H54 (cell line): ENCODE measurements around the gene PAQR5.
"Not testable (repeated sequence)": the region's sequence is repeated elsewhere in the genome, so short reads cannot be mapped to it uniquely, and the experiment has no call there.

Experiments
- DNase-seq: peaks from one replicate; pipeline ENCODE4 v3.0.0; 2011; ENCODE audit warnings: low spot score, mixed read lengths; ENCODE audit not compliant: insufficient read length
- FAIRE-seq: peaks from 3 replicates; lab custom pipeline; 2011; peaks lifted over from hg19 to GRCh38; lab: Jason Lieb, UNC
- POLR2A ChIP-seq: IDR thresholded peaks from 2 replicates; pipeline ENCODE4 v1.6.1; 2011; ENCODE audit warnings: low read depth, mild to moderate bottlenecking, low read length

Gene PAQR5

DNA sequence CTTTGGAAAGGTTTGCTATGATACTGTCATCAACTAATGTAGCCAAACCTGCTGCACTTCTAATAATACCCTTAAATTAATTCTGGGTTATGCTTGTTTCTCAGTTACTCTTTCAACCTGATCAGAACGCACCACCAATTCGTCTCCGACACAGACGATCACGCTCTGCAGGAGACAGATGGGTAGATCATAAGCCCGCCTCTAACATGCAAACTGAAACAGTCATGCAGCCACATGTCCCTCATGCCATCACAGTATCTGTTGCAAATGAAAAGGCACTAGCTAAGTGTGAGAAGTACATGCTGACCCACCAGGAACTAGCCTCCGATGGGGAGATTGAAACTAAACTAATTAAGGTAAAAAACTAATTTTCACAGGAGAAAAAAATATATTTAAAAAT lies 146.0 kb downstream of the PAQR5 start:
- FAIRE-seq, result no peak
- no peak for TF ChIP-seq POLR2A
- DNase-seq, result no peak

DNA sequence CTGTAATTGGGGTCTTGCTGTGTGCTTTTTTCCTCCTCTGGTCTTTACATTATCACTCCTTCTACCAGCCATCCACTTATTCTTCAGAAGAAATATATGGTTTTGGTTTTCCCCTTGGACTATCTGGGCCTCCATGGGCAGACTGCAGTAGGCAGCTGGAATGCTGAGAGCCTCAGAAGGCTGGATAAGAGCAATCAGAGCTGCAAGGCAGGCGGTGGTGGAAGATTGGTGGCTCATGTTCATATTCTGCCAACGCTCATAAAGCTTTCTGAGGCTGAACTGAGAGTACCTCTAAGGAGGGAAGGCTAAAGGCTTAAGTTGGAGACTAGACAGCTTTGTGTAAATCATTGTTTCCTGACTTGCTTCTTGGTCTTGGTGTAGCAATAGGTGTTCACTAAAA lies 148.2 kb downstream of the PAQR5 start:
- DNase-seq, result no peak
- no peak for FAIRE-seq
- no peak for TF ChIP-seq POLR2A

DNA sequence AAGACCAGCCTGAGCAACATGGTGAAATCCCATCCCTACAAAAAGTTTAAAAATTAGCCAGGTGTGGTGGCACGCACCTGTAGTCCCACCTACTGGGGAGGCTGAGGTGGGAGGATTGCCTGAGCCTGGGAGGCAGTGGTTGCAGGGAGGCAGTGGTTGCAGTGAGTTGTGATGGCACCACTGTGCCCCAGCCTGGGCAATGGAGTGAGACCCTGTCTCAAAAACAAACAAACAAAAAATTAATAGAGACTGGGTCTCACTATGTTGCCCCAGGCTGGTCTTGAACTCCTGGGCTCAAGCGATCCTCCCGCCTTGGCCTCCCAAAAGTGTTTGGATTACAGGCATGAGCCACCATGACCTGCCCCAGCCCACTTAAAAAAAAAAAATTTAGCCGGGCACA lies 151.5 kb downstream of the PAQR5 start:
- not testable (repeated sequence) for FAIRE-seq

DNA sequence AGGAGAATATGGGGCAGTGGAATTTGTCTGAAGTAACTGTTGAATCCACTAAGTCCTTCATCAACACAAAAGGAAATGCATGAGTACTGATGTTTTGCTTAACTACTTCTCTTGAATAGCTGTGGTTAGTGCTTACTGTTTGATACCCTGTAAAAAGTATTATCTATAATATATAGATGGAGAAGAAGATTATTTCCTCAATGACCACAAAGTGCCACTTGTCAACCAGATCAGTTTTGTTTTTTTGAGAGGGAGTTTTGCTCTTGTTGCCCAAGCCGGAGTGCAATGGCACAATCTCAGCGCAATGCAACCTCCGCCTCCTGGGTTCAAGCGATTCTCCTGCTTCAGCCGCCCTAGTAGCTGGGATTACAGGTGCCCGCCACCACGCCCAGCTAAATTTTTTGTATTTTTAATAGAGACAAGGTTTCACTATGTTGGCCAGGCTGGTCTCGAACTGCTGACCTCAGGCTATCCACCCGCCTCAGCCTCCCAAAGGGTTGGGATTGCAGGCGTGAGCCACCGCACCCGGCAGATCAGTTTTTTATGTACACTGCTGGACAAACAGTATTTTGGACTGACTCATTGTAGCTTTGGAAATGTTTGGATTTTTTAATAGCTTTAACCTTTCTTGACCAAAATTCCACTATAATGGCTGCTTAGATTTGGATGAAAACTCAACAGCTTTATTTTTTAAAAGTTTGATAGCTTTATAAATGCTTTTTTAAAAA lies 152.4 kb downstream of the PAQR5 start:
- TF ChIP-seq POLR2A, result no peak
- no peak for DNase-seq
- FAIRE-seq, result no peak

More for the DNA sequence above, 151.5 kb downstream of the PAQR5 start:
- DNase-seq, result not testable (repeated sequence)

DNA sequence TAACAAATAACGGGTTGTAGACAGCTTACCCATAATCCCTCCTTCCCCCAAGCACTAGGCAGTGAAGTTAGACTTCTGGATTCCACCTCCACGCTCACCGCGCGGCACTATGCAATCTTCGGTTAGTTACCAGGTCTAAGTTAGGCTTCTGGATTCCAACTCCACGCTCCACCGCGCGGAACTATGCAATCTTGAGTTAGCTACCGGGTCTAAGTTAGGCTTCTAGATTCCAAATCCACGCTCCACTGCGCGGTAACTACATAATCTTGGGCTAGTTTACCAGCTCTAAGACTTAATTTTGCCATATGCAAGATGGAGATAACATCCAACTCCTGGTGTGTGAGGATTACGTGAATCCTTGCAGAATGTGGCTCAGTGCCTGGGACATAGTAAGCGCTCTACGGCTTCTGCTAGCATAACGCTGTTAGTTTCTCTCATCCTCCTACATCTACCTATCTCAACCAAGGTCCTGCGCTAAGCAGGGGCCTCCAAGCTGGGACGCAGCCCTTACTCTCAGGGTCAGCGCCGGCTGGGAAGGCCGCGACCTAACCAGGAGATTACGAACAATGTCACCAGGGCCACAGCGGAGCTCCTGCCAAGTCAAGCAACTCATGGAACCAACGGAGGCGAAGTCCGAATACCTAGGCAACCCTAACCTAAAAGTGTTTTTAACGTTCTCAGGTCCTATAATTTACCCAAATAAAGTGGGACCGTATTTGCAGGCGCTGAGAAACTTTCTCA lies 153.4 kb downstream of the PAQR5 start:
- FAIRE-seq, result no peak
- DNase-seq, result no peak
- TF ChIP-seq POLR2A, result no peak

DNA sequence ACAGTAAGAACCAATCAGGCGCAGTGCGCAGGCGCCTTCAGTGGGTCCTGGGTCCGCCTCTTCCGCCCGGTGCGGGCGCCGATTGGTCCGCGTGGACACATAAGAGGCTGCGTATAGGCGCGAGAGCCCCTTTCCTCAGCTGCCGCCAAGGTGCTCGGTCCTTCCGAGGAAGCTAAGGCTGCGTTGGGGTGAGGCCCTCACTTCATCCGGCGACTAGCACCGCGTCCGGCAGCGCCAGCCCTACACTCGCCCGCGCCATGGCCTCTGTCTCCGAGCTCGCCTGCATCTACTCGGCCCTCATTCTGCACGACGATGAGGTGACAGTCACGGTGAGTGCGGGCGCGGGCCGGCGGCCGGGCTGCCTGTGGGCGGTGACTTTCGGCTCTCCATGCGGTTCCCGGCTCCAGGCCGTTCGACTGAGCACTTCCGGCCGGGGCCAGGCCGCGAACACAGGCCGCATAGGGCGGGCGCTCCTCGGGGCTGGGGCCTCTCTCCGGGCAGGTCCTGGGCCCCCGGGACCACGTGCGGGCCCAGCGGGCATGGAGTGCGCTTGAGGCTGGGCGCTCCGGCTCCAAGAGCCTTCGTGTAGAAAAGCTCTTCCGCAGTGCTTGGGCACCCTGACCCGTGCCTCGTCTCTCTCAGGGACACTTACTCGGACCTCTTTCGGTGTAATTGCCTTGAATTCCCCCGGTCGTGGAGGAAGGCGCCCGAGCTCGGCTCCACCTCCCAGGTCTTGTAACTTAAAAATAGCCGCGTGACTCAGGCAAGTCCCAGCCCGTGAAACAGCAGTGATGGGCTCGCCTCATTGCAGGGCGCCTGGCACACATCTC lies 154.2 kb downstream of the PAQR5 start, which contains the start of gene RPLP1:
TSS of gene RPLP1 (plus strand) at position 127 of the 830 bp plus-strand sequence. CDS start at position 258, 131 bp downstream.
- peak; percentile 100 for TF ChIP-seq POLR2A
- FAIRE-seq, result no peak

DNA sequence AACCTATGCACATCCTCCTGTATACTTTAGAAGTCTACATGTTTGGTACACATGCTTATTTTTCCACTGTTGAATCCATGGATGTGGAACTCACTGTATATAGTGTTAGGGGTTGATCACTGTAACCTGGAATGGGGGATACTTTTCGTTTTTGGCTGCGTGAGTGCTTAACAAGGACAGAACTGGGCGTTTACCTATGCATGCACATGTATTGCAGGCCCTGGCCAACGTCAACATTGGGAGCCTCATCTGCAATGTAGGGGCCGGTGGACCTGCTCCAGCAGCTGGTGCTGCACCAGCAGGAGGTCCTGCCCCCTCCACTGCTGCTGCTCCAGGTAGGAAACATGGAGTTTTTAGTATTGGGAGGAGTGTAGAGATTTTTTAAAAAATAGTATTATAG lies 156.2 kb downstream of the PAQR5 start:
- DNase-seq (no peak), FAIRE-seq (no peak)
- no peak for TF ChIP-seq POLR2A

More for the DNA sequence above, 154.2 kb downstream of the PAQR5 start, which contains the start of gene RPLP1:
- peak; percentile 60 for DNase-seq

DNA sequence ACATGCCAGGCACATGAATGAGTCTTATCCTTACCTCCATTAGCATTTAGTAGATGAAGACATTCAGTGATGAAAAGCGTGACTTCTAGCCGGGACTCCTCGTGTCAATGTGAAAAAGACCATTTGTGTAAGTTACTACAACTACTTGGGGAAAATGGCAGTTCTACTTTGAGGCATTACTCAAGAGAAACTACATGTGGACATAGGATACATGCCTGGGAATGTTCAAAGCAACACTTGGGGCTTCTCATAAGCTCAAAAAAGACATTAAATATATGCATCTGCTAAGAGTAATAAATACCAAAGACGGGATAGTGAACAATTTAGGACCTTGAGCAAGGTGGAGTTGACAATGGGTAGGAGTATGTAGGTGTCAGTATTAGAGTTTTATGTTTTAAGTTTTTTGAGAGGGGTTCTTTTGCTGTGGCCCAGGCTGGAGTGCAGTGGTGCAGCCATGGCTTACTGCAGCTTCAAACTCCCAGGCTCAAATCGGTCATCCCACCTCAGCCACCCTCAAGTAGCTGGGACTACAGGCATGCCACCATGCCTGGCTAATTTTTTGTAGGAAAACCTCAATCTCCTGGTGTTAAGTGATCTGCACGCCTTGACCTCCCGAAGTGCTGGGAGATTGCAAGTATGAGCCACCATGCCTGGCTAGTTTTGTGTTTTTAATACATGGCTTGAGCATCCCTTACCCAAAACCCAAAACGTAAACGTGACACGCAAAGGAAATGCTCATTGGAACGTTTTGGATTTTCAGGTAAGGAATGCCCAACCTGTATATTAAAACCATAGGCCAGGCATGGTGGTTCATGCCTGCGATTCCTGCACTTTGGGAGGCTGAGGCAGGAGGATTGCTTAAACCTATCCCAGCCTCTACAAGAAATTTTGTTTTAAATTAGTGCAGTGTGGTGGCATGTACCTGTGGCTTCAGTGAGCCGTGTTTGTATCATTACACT lies 157.8 kb downstream of the PAQR5 start:
- FAIRE-seq, result no peak
- no peak for TF ChIP-seq POLR2A
- no peak for DNase-seq
